GM21528 (cell line): ENCODE results near the gene GNAT1.

Experiments
- ATAC-seq: cut with Tn5 transposase; IDR thresholded peaks from one replicate; pipeline ENCODE4 v1.9.1; 2021; ENCODE audit warnings: mild to moderate bottlenecking, moderate library complexity; ENCODE audit not compliant: unreplicated experiment, low FRiP score

The GNAT1 gene

DNA sequence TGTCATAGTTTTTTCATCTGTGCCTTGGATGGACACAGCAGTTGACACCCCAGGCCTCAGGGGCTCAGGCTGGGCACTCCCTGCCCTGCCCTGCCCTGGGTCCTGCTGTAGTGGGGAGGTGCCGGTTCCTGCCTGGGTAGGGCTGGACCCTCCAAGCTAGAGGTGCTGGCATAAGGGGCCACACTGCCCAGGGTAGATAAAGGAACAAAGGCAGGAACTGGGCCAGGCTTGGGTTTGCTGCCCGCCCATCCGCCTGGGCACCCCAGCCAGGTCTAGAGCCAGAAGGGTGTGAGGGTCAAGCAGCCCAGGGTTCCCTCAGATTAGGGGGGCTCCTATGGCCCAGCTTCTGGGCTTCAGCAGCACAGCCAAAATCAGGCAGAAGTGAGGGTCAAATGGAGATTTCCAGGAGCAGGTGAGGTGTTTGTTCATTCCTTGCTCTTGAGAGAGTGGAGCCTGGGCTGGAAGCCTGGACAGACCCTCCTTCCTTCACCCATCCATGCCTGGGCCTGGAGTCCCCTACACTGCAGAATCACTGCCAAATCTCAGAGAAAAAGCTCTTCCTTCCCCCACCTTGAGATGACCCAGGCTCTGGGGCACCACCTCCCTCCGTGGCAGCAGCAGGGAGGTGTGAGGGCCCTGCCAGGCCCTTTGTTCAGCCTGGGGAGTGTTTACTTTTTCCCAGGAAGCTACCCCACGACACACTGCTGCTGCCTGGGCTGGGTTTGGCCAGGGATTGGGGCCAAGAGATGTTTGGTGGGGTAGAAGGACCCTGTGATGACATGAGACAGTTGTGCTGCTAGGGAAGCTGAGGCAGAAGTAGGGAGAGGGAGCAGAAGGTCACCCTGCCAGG lies 29.2 kb upstream of the GNAT1 start:
- ATAC-seq = no peak

DNA sequence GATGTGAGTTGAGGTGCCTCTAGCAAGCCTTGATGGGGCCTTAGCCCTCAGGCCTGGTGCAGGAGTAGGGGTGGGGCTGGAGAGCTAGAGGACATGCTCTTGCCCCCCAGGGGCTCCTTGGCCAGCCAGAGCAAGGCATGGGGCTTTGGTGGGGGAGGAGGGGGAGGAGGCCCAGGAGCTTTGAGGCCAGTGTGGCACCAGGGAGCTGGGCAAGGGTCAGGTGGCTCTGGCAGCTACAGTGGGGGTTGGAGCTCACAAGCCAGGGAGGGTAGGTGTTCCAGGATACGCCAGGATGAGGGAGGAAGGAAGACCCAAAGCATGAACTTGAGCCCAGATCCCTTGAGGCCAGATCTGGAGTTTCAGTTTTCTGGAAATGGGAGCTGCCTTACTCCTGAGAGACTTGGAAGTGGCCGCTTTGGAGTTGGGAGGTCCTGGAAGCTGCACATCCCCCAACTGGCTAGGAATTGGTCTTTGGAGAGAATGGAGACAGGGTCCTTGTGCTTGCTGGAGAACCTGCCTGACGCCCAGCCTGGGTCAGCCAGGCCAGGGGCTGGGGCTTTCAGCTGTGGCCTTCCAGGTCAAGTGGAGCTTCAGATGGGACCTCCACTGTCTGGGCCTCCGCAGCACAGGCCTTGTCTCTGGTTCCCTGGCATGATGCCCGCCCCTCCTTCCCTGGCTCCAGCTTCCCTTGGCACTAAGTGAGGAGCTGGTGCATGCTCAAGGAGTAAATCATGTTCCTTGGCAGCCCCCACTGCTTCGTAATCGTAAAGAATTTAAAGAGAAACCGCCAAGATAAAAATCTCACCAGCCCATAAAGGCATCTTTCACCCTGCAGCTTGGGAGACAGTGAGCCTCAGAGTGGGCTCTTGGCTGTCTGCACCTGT lies 27.6 kb upstream of the GNAT1 start:
- no peak for ATAC-seq

DNA sequence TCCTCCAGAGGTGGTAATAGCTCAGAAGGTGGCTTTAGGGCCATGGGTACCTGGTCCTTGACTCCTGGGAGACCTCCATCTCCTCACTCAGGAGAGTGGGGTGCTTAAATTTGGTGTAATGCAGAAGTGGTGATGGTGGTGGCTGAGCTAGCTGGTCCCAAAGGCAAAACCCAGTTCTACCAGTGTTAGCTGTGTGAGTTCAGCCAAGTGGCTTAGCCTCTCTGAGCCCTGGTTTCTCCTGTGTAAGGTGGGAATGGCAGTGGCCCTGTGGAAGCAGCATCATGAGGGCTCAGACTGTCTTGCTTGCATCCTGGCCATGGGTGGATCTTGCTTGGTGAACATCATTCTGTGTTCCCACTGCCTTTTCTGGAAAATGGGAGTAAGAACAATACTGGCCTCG lies 26.9 kb upstream of the GNAT1 start:
- ATAC-seq = no peak

DNA sequence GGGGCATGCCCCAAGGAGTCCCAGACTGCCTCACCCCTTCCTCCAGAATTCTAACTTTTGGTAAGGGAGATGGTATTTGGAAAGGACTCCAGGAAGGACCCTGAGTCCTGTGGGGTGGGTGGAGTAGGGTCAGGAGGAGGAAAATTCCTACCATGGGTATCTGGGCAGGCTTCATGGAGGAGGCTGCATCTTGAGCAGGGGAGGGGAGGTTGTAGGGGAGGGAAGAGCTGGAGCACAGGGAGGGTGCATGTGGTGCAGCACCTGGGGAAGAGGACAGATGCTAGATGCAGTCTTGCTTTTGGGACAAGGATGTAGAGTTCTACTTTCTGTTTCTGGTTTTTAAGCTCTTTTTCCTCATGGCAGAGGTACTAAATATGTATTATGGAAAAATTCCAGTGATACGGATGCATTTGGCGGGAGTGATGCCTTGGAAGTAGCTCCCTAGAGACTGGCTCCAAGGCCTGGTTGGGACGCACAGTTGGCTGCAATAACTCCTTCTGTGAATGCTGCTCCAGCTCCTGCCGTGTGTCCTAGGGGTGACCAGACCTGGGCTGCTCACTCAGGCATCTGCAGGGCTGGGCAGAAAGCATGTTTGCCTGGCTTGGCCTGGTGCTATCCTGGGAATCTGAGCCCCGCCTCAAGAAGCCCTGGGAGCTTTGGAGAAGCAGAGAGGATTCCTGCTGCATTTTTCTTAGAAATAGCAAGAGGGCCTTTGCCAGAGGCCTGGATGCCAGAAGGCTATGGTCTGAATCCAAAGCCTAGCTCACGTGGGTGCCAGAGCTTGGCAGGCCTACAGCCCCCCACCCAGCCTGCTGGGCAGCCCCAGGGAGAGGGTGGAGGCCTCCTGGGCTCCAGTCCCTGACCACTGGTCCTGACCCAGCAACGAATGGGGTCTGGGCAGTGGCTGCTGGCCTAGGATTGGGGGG lies 26.2 kb upstream of the GNAT1 start:
- no peak for ATAC-seq

DNA sequence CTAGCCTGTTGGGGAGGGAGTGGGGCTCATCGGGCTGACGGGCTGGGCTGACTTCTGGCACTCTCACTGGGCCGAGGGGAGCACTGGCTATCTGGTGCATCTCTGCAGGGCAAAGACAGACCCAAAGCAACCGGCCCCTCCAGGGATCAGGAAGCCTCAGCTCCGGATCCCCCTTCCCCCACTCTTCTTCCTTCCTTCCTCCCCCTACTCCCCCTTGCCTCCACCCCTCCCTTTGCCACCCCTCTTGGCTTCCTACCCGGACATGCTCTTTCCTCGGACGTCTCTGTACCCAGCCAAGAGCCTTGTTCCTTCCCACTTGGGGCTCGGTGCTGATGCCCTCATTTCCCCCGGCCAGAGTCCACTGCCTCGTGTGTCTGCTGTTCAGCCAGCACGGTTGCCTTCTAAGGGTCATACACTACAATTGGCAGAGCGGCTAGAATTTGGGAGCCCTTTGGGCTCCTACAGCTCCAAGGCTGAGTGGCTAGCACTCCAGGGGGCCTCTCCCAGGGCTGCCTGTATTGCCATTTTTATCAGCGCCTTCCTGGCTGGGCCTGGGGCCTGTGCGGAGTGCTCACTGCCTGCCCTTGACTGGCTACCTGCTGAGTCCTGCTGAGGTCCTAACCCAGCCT lies 25.4 kb upstream of the GNAT1 start:
- ATAC-seq = no peak

DNA sequence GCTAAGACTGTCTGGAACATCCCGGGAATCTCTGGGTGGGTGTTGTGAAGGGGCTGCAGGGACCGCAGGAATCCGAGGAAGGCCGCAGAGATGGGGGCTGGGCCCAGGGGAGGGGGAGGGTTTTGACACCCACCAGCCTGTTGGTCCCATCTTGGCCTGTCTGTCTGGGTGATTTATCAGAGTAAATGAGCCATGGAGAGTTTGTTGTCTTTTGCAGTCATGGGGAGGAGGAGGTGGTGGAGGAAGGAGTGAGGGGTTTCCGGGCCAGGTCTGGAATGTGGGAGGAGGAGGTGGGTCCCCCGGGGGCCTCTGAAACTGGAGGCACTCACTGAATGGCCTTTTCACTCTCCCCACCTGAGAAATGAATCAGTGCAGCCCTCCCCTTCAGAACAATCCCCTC lies 24.8 kb upstream of the GNAT1 start:
- no peak for ATAC-seq

DNA sequence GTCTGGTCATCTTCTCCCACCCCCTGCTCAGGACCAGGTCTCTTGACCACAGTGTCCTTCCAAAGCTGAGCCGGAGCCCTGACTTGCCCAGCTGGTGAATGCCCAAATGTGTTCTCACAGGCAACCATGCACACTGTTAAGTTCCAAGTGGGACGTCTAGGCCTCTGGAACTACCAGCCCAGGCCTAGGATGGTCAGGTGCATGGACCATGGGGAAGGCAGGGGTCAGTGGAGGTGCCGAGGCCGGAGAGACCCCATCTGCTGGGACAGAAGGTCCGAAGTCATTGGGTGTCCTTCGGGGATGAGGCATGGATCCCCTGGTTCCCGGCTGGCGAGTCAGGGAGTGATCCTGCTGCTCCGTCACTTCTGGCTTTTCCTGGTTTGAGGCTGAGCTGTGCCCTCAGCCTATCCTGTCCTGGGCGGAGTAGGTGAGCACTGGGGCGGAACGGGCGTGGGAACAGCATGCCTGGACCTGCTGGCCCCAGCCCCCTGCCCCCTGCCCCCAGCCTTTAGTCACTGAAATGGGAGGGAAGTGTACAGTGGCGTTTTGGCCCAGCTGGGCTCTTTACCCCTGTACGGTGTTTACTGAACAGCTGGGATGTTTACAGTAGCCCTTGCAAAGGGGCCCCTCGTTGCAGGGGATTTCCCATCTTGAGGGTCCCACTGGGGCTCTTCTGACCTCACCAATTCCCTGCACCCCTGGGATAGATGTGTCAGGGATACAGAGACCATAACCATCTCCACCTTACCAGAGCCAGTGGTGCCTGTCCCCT lies 24.2 kb upstream of the GNAT1 start:
- ATAC-seq = no peak

DNA sequence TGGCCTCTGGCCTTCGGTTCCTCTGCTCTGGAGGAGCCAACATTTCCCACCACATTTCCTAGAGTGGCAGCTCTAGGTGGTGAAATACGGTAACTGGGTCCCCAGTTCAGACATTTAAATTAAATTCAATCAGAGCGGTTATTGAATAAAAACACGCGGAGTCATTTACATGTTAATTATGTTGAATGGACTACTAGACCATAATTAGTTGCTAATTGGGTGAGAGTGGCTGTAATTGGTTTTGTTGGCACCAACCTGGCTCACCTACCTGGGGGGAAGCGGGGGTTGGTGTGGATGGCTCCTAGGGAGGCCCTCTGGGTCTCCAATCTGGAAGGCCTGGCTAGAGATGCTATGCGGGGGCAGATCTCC lies 23.6 kb upstream of the GNAT1 start:
- ATAC-seq = no peak

DNA sequence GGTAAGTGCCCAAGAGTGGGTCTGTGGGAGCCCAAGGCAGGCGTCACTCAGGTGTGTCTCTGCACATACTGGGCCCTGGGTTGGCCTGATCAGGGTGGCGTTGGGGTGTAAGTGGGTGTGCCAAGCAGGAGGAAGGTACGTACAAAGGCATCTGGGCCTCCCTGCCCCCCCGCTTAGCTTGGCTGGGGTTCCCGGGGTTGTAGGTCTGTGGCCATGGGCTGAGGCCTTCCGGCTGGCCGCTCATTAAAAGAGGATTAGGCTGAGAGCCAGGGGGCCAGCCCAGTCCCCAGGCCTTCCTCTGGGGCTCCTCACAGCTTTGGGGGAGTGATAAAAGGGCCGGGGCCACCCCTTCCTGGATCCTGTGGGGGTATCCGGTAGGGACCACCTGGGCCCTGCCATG lies 23.0 kb upstream of the GNAT1 start:
- ATAC-seq = no peak

DNA sequence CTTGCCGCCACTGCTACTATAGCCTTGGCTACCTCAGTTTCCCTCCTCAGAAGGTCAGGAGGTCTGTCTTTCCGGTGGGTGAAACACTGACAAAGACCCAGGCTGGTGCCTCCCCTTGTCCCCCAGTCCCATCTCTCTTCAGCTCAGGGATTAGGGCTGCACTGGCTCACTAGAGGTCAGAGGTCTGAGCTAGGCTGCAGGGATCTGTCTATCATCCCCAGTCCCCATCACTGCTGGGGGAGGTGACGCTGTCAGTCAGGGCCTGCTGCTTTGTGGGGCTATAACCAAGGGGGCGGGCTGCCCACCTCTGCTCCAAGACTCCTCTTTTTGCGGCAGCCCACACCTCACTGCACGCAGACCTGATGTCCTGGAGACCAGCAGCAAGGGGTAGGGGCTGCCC lies 22.6 kb upstream of the GNAT1 start:
- no peak for ATAC-seq

DNA sequence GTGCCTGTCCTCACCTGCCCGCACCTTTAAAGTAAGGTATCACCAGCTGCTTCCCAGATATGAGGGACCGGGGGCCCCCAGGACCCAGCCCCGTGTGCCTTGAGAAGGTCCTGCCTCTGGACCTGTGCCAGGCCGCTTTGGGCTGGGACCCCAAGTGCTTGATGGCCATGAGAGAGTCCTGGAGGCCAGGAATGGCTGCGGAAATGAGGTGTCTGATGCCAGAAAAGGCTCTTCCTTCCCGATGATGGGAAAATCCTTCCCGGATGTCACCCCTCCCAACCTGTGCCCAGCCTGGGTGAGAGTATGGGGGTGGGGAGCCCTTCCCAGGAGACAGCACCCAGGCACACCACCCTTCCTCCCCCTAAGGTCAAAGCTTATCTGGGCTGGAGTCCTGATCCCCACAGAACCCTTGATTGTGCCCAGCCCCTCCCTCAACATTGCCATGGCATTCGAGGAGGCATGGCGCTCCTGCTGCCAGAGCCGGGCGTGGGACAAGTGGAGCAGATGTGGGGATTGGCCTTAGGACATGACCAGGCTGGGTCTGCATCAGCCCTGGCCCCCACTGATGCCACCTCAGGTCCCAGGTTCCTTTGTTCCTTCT lies 22.1 kb upstream of the GNAT1 start:
- ATAC-seq = no peak

DNA sequence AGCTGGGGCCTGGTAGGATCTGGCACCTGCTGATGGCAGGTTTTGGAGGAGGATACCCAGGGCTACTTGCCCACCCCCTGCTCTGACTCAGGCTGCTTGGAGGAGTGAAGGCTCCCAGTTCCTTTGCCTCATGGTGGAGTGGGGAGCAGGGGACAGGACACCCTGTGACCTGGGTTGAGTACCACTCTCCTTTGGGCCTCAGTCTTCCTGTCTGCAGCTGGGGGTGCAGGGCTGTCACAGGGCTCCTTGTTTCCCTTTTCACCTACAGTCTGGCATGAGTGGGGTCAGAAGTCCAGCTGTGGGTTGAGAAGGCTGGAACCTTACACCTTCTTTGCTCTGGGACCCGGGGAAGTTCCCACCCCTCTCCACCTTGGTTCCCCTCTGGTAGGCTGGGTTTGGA lies 21.6 kb upstream of the GNAT1 start:
- no peak for ATAC-seq

DNA sequence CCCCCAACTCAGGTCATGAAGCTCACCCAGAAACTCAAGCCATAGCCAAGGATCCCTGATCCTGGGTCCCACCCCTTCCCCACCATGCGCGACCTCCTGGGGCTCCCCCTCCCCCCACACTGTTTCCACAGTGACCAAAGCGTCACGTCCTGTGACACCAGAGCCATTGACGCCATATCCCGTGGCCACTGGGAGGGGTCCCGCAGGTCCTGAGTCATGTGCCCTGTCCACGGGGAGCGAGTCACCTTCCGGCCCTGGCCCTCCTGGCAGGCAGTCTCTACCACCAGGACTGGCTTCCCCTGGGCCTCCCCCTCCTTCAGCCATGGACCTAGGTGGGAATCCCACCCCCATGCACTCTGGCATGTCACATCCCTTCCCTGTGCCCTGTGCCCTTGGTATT lies 20.7 kb upstream of the GNAT1 start:
- no peak for ATAC-seq

DNA sequence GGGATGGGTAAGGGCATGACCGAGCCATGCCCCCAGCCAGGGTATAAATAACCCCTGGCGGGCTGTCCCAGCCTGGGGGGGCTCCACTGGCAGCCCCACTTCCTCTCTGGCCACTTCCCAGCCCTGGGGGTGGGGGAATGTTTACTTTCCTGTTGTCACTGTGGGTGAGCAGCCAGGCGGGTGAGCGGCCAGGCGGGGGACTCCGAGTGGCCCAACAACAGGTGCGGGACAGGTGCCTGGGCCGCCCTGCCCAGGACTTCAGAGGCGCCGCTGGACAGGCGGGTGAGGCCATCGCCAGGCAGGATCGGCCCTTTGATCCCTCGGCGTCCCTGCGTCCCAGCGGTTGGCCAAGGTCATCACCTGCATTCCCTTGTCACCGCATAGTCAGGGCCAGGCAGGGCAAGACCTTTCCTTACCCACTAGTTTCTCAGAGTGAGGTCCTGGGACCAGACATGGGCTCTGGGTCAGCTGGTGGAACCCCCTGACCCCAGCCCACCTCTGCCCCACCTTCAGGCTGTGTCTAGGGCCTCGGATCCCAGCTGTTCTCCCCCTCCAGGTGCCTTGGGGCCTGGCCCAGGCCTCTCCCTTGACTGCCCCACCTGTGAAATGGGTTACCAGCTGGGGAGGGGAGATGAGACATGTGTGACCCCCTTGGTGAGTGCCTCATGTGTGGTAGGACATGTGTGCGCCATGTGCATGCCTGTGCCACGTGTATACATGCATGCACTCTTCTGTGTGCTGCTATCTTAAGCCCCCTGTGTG lies 19.7 kb upstream of the GNAT1 start:
- no peak for ATAC-seq

DNA sequence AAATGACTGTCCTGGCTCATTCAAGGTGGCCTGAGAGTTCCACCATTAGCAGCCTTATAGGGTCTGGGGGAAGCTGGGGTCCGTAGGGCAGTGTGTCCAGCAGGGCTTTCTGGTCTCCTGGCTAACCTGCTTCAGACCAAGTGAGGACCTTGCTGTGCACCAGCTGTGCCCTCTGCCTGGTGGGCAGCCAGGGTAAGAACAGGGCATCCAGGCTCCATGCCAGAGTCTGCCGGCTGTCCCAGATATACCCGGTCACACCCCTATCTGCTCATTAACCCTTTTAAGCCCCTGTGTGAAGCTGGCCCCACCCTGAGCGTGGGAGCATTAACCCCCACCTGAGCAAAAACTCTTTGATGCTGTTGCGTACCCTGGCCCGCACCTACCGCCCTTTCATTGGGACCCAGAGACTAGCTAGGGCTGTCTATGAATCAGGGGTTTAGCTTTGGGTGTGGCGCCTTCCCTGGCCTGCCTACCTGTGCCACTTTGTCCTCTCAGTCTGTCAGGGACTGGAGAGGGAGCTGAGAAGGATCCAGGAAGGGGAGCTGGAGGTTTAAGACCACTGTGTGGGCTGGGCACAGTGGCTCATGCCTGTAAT lies 18.7 kb upstream of the GNAT1 start:
- ATAC-seq = no peak

DNA sequence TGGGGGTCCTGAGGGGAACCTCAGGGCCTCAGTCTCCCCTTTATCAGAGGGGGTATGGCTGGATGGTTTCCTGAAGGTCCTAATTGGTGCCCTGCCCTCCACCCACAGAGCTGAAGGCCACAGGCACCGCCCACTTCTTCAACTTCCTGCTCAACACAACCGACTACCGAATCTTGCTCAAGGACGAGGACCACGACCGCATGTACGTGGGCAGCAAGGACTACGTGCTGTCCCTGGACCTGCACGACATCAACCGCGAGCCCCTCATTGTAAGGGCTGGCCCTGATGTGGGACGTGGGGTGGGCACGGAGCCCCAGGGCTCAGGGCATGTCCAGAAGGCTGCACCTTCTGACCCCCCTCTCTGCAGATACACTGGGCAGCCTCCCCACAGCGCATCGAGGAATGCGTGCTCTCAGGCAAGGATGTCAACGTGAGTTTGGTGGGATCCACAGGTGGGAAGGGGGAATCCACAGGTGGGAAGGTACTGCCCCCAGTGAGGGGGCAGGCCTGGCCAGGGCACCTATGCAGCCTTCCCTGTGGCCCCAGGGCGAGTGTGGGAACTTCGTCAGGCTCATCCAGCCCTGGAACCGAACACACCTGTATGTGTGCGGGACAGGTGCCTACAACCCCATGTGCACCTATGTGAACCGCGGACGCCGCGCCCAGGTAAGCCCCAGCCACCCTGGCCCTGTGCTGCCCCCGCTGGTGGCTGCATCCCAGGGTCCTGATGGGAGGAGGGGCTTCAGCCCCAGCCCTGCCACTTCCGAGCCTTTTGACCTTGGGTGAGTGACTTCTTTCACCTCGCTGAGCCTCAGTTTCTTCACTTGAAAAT lies 17.5 kb upstream of the GNAT1 start:
- ATAC-seq = no peak

DNA sequence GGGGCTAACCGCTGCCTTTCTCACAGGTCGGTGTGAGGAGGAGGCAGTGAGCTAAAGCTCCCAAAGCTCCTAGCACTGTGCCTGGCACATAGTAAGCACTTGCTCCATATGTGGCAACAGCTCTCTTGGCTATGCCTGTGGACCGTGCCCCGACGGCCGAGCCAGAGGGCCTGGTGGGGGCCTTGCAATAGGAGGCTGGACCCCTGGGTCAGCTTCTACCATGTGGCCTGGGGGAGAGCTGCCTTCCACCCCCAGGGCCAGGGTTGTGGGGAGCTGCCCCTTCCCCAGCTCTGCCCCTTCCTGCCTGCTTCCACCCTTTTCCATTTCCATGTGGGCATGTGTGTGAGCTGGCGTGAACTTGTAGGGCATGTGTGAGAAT lies 16.9 kb upstream of the GNAT1 start:
- ATAC-seq = no peak
